ENCODE results near the gene TP53I11.

GRCh38 chr11:44993971-44994704 lies 43.5 kb upstream of the TP53I11 start:
- TF ChIP-seq POLR2AphosphoS5 (IDR thresholded peaks at IDR 0.05; ENCODE audit: low read depth) (no peak), CREB1 (CRISPR knock-in tag; IDR thresholded peaks at IDR 0.05; ENCODE audit: low read depth) (no peak), EZH2 (IDR thresholded peaks at IDR 0.05; ENCODE audit: low read depth, unreplicated experiment) (no peak), CTCF (conservative IDR thresholded peaks at IDR 0.05; ENCODE audit: low read depth in 2 of 2) (no peak), ETS1 (IDR thresholded peaks at IDR 0.05) (no peak), EZH2phosphoT487 (IDR thresholded peaks at IDR 0.05; ENCODE audit: unreplicated experiment) (no peak), REST (IDR thresholded peaks at IDR 0.05; ENCODE audit: unreplicated experiment) (no peak), JUNB (IDR thresholded peaks at IDR 0.05; ENCODE audit: unreplicated experiment) (no peak), ZNF114 (CRISPR knock-in tag; IDR thresholded peaks at IDR 0.05) (no peak)

Measured in GM23338 (cell line).